GM12891 (cell line): ENCODE results near the gene PBRM1.
"Not testable (repeated sequence)": the region's sequence is repeated elsewhere in the genome, so short reads cannot be mapped to it uniquely, and the experiment has no call there.

ENCODE experiments used
- DNase-seq: peaks from one replicate; pipeline ENCODE4 v3.0.0; 2011; ENCODE audit warnings: low spot score; ENCODE audit not compliant: insufficient read length
- FAIRE-seq: peaks from 2 replicates; lab custom pipeline; 2011; peaks lifted over from hg19 to GRCh38; lab: Jason Lieb, UNC
- PAX5 ChIP-seq: IDR thresholded peaks from 2 replicates; pipeline ENCODE4 v1.6.1; 2011; ENCODE audit warnings: low read length, moderate library complexity, mild to moderate bottlenecking; ENCODE audit not compliant: insufficient read depth, severe bottlenecking
- POLR2A ChIP-seq: IDR thresholded peaks from 2 replicates; pipeline ENCODE4 v1.6.1; 2011; ENCODE audit warnings: low read depth, low read length, control low read depth
- POLR2AphosphoS5 ChIP-seq: IDR thresholded peaks from 2 replicates; pipeline ENCODE4 v1.6.1; 2011; ENCODE audit warnings: low read depth, low read length, control low read depth
- POU2F2 ChIP-seq: IDR thresholded peaks from 2 replicates; pipeline ENCODE4 v1.6.1; 2011; ENCODE audit warnings: low read depth, mild to moderate bottlenecking, control low read depth, low read length, moderate library complexity
- SPI1 ChIP-seq: IDR thresholded peaks from 2 replicates; pipeline ENCODE4 v1.6.1; 2011; ENCODE audit warnings: low read depth, low read length, control low read depth
- TAF1 ChIP-seq: IDR thresholded peaks from 2 replicates; pipeline ENCODE4 v1.6.1; 2011; ENCODE audit warnings: low read depth, low read length, control low read depth

Gene PBRM1

DNA sequence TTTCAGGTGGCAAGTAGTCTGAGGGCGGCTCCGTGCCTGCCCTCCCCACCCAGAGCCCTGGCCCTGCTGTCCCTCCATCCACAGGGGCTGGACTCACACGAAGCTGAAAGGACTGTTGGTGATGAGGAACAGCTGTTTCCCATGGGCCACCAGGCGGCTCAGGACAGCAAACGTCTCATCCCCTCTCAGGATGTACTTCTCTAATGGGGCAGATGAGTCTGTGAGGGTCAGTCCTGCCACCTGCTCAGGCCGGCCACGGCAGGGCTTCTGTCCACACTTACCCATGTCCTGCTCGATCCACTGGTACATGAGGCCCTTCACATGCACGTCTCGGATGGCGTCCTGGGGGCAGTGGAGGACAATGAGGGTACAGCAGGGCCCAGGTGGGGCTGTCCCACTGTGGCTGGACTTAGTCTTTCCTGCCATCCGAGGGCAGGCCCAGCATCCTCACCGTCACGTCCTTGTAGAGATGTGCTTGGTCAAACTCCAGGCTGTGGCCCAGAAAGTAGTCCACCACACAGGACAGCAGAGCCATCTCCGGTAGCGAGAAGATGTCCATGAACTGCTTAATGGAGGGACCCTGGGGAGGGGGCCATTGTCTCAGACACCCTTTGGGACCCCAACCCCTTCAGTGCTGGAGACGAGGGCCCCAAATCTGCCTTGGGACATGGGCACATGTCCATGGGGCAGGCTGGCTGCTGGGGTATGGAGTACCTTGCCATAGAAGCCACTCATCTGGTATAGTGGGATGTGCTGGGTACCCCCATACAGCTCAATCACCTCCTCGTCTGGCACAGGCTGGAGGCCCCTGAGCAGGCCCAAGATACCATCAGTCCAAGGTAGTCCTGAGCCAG lies 157.8 kb downstream of the PBRM1 start:
- FAIRE-seq = no peak
- TF ChIP-seq SPI1 (no peak), POU2F2 (no peak)
- DNase-seq = no peak

DNA sequence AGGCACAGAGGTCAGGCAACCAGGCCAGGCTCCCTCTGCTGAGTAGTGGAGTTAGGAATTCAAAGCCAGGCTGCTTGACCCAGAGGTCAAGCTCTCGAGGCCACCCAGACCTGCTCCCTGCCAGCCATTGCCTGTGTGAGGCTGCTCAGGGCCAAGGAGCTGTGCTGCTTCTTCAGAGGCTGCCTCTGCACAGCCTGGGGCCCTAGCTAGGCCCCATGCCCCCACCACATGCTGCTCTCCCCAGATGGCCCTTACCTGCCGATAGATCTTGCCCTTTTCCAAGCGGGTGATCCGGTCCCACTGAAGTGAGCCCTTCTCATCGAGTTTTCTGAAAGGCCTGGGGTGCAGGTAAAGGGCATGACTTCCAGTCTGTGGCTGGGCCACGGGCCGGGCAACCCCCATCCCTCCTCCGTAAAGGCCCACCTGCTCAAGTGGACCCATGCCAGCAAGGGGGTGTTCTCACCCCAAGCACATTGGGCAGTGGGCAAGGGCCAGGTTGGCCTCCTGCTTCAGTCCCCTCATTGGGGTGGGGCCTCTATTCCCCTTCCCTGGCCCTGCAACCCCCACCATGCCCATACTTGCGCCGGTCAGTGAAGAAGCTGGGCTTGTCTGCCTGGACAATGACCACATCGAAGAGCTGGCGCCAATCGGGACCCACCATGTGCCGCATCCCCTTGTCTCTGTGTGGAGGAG lies 158.5 kb downstream of the PBRM1 start:
- TF ChIP-seq SPI1 (no peak), POLR2A (no peak), PAX5 (no peak), POU2F2 (no peak), POLR2AphosphoS5 (no peak), TAF1 (no peak)
- no peak for FAIRE-seq
- DNase-seq = no peak

DNA sequence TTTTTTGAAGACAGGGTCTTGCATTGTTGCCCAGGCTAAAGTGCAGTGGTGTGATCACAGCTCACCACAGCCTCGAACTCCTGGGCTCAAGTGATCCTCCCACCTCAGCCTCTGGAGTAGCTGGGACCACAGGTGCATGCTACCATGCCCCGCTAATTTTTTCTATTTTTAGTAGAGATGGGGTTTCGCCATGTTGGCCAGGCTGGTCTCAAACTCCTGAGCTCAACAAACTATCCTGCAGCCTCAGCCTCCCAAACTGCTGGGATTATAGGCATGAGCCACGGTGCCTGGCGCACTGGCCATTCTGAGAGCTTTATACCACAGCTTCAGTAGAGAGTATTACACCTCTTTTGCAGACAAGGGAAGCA lies 159.1 kb downstream of the PBRM1 start:
- FAIRE-seq, DNase-seq: not testable (repeated sequence)

DNA sequence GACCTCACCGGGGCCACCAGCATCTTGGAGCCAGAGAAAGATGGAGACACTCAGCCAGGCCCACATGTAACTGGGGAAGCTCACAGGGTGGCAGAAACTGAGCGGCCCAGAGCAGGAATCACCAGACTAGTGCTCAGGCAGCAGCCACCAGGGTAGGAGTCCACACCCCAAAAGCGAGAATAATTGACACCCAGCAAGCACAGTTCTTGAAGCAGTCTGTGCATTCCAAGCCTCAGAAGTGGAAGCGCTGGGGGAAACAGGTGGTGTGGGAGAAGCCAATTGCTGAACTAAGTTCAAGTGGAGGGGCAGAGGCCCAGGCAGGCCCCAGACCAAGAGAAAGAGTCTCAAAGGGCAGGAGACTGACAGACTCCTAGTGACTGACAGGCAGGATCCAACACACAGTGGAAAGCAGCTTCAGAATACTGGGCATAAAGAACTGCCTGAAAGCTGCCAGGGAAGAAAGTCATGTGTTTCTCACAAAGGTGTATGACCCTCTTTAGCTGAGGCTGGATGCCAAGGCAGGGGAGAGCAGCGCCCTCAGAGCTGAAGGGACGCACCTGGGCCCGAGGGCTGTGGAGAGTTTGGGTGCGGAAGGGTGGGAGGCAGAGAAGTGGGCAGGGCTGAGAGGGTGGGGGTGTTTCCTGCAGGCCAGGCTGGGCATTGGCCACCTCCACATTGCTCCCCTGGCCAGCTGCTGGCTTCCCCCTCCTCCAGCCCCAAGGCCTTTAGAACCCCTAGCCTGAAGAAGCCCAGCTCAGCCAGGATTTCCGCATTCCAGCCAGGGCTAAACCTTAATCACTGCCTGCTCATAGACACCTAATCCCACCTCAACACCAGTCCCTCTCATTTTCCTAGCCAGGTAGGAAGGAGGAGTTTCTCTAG lies 159.8 kb downstream of the PBRM1 start:
- DNase-seq (no peak), FAIRE-seq (no peak)
- no peak for TF ChIP-seq TAF1
- no peak for TF ChIP-seq PAX5
- TF ChIP-seq POLR2A = no peak
- TF ChIP-seq SPI1 = no peak
- TF ChIP-seq POU2F2 = no peak
- TF ChIP-seq POLR2AphosphoS5 = no peak

DNA sequence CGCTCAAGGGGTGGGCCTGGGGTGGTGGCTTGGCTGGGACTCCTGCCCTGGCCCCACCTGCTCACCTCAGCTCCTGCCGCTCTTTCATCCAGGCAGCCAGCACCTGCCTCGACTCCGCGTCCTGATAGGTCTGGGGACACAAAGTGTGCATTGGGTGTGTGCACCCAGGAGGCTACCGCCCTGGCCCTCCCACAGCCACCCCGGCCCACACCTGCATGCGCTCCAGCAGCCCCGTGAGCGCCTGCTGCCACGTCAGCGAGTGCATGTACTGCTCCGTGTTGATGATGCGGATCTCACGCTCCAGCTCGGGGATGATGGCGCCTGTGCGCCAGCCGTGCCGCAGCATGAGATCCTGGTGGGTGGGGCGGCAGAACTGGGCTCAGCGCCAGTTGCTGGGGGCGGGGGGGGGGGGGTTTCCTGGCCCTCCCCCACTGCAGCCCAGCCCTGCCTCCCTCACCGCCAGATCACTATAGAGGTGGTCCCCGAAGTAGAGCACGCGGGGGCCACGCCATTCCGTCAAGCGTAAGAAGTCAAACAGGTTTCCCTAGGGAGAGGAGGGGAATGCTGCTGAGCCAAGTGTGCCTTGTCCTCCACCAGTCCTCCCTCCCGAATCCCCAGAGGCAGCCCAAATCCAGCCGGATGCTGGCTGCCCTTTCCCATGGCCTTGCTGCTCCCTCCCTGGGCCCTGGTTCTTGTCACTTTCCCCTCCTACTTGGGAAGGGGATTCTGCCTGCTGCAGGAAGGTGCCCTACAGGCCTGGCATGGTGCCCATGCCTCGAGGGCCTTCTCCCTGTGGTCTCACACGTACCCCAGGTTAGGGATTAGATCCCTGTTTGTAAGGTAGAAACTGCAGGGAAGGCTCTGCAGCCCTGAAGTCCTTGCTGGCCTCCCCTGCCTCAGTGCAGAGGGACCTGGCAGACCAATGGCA lies 160.7 kb downstream of the PBRM1 start:
- DNase-seq = no peak
- FAIRE-seq = no peak
- no peak for TF ChIP-seq TAF1
- TF ChIP-seq POLR2A = no peak
- TF ChIP-seq SPI1 = no peak
- no peak for TF ChIP-seq PAX5
- TF ChIP-seq POLR2AphosphoS5 = no peak
- TF ChIP-seq POU2F2 = no peak

DNA sequence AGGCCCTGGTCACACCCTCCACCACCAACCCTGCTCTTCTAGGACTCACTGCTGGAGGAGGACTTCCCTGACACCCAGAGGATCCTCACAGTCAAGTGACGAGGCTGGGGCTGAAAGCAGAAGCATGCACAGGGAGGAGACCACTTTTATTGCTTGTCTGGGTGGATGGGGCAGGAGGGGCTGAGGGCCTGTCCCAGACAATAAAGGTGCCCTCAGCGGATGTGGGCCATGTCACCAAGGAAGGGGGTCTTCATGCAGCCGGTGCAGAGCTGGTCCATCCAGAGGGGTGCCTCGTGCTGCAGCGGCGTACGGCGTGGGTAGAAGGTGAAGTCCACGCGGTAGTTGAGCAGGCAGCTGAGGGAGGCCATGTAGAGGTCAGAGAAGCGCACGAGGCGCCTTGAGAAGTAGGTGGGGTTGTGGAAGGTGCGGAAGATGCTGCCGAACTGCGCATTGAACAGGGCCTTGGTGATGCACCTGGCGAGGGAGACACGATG lies 161.4 kb downstream of the PBRM1 start:
- FAIRE-seq (no peak), DNase-seq (no peak)
- no peak for TF ChIP-seq TAF1
- TF ChIP-seq SPI1 = no peak
- TF ChIP-seq POU2F2 = no peak
- no peak for TF ChIP-seq POLR2AphosphoS5
- no peak for TF ChIP-seq PAX5
- TF ChIP-seq POLR2A = no peak

DNA sequence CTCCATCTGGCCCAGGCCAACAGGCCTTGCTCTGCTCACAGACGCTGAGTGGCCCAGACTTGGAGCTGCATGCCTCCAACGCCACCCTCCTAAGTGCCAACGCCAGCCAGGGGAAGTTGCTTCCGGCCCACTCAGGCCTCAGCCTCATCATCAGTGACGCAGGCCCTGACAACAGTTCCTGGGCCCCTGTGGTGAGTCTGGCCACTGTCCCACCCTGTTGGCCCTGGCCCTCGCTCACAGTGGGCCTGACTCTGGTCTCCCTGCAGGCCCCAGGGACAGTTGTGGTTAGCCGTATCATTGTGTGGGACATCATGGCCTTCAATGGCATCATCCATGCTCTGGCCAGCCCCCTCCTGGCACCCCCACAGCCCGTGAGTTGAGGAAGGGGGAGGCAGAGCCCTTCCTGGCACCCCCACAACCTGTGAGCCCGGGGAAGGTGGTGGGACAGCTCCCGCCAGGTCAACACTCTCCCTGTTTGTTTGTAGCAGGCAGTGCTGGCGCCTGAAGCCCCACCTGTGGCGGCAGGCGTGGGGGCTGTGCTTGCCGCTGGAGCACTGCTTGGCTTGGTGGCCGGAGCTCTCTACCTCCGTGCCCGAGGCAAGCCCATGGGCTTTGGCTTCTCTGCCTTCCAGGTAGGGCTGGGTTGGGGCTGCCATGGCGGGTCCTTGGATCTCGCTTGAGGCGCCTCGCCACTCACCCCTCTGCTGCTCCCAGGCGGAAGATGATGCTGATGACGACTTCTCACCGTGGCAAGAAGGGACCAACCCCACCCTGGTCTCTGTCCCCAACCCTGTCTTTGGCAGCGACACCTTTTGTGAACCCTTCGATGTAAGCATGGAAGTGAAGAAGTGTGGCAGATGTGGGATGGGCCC lies 162.1 kb downstream of the PBRM1 start:
- TF ChIP-seq POLR2A = no peak
- no peak for TF ChIP-seq SPI1
- no peak for TF ChIP-seq PAX5
- no peak for TF ChIP-seq TAF1
- no peak for TF ChIP-seq POLR2AphosphoS5
- TF ChIP-seq POU2F2 = no peak
- FAIRE-seq (no peak), DNase-seq (no peak)

DNA sequence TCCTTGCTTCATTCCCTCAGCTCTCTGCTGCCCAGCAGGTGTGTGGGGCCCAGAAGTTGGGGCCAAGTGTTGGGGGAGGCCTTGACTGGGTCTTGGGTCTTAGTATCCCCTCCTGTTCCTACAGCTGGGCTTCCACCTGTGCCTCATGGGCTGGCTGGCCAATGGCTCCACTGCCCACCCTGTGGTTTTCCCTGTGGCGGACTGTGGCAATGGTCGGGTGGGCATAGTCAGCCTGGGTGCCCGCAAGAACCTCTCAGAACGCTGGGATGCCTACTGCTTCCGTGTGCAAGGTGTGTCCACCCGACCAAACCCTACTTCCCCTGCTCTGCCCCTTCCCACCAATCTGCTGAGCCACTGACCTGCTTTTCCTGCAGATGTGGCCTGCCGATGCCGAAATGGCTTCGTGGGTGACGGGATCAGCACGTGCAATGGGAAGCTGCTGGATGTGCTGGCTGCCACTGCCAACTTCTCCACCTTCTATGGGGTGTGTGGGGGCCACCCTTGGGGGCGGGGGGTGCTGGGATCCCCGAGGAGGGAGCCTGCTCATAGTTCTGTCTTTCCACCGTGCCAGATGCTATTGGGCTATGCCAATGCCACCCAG lies 163.0 kb downstream of the PBRM1 start:
- no peak for TF ChIP-seq POLR2A
- no peak for TF ChIP-seq PAX5
- TF ChIP-seq SPI1 = no peak
- no peak for TF ChIP-seq TAF1
- no peak for TF ChIP-seq POU2F2
- no peak for TF ChIP-seq POLR2AphosphoS5
- no peak for DNase-seq
- no peak for FAIRE-seq
